Epithelial cell of esophagus (primary cell): ENCODE data around the gene KIAA0930.

Experiments
- DNase-seq: peaks from one replicate; pipeline ENCODE4 v3.0.0; 2010; ENCODE audit warnings: low read depth
- H3K4me3 ChIP-seq: 2 replicates; pipeline ENCODE4 v1.5.1; 2011; ENCODE audit warnings: mild to moderate bottlenecking, low read length, control low read depth
- TF ChIP-seq, protein P1 (sequence below): IDR thresholded peaks from 2 replicates; pipeline ENCODE4 v1.5.1; 2011; ENCODE audit warnings: low read depth, mild to moderate bottlenecking, low read length, control low read depth, inconsistent platforms; ENCODE audit not compliant: insufficient read depth; ENCODE audit errors: missing control alignments

KIAA0930 gene

DNA sequence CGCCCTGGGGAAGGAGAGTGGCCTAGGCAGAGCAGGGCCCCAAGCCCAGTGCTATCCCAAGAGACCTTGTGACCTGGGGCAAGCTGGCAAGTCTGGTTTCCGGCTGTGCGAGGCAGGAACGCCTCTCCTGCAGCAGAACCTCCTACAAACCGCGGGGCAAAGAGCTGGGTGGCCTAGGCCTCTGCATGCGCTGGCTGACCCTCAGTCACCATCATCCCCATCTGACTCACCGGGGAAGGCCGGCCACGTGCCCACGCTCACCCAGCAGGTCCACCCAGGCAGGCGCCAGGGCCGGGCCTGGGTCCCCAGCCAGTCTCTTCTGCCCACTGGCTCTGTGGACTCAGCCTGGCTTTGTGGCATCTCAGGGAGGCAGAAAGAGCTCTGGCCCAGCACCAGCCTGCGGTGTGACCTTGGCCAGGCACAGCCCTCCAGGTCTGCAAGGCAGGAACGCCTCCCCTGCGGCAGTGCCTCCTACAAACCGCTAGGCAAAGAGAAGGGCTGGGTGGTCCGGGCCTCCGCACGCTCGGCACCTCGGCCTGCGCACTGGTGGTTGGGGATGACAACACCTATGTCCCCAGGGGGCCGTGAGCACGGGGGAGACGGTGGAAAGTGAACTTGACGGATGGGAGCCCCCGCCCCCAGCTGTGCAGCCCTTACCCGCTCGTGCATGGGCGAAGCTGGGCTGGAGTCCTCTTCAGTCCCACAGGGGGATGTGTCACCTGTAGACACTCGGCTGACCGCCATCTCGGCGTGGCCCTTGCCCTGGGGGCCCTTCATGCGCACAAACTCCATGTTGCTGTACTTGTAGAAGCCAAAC is 38.2 kb downstream of the KIAA0930 start:
- DNase-seq: no peak
- no peak overlapping the region for H3K4me3 ChIP-seq
- TF ChIP-seq, protein P1, sequence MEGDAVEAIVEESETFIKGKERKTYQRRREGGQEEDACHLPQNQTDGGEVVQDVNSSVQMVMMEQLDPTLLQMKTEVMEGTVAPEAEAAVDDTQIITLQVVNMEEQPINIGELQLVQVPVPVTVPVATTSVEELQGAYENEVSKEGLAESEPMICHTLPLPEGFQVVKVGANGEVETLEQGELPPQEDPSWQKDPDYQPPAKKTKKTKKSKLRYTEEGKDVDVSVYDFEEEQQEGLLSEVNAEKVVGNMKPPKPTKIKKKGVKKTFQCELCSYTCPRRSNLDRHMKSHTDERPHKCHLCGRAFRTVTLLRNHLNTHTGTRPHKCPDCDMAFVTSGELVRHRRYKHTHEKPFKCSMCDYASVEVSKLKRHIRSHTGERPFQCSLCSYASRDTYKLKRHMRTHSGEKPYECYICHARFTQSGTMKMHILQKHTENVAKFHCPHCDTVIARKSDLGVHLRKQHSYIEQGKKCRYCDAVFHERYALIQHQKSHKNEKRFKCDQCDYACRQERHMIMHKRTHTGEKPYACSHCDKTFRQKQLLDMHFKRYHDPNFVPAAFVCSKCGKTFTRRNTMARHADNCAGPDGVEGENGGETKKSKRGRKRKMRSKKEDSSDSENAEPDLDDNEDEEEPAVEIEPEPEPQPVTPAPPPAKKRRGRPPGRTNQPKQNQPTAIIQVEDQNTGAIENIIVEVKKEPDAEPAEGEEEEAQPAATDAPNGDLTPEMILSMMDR: no peak

GRCh38 chr22:45201678-45202332 is 38.9 kb downstream of the KIAA0930 start:
- DNase-seq: peak; percentile 84

GRCh38 chr22:45200860-45201511 is 39.7 kb downstream of the KIAA0930 start:
- TF ChIP-seq, protein P1: no peak
- H3K4me3 ChIP-seq: no peak overlapping the region
- DNase-seq: peak; percentile 64

More at GRCh38 chr22:45201678-45202332, 38.9 kb downstream of the KIAA0930 start:
- H3K4me3 ChIP-seq: no peak overlapping the region
- TF ChIP-seq, protein P1: no peak

DNA sequence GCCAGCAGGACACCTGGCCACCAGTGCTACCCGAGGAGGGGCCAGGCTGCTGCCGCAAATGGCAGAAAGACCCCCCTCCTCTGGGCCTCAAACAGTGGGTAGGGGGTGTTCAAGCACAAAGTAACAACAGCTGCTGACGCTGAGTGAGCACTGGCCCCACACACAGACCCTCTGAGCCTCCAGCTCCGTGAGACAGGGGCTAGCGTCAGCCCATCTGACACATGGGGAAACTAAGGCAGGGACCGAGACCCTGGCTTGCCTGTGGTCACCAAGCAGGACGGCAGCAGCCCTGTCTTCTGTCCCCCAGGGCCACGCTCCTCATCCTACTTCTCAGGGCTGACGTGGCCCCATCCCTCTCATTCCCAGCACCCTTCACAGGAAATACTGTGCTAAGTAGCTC is 40.5 kb downstream of the KIAA0930 start:
- TF ChIP-seq, protein P1: no peak
- H3K4me3 ChIP-seq: no peak overlapping the region
- no peak for DNase-seq

DNA sequence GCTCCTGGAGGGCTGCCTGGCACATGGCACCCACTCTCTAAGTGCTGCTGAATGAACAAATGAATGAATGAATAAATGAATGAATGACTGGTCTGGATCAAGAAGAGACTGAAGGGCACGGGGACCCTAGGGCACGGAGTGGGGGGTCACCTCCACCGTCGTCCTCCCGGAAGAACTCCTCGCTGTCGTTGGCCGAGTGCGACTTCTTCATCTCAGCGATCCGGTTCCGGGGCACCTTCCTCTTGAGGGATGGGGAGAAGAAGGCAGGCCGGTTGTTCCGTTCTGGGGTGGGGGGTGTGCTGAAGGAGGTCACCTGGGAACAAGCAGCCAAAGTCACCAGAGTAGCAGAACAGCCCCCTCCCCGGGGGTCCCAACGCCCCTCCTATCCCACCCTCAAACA is 41.0 kb downstream of the KIAA0930 start:
- TF ChIP-seq, protein P1: no peak
- H3K4me3 ChIP-seq: no peak overlapping the region
- DNase-seq: no peak

DNA sequence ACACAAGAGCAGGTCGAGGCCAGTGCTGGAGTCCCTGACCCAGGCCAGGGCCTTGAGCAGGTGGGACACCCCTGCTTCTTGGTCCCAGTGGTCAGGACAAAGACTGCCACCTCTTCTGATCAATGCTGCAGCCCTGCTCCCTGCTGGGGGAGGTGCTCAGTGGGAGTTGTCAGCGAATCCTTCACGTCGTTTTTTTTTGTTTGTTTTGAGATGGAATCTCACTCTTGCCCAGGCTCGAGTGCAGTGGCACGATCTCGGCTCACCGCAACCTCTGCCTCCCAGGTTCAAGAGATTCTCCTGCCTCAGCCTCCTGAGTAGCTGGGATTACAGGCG is 42.3 kb downstream of the KIAA0930 start:
- no peak for DNase-seq

More for the DNA sequence above, 42.3 kb downstream of the KIAA0930 start:
- TF ChIP-seq, protein P1: no peak
- H3K4me3 ChIP-seq: no peak overlapping the region
